GM19467 (cell line): ENCODE results near the gene CPNE2.

Experiments used
- ATAC-seq: cut with Tn5 transposase; IDR thresholded peaks from one replicate; pipeline ENCODE4 v1.9.1; 2021; ENCODE audit warnings: mild to moderate bottlenecking, moderate library complexity; ENCODE audit not compliant: unreplicated experiment

CPNE2 gene

DNA sequence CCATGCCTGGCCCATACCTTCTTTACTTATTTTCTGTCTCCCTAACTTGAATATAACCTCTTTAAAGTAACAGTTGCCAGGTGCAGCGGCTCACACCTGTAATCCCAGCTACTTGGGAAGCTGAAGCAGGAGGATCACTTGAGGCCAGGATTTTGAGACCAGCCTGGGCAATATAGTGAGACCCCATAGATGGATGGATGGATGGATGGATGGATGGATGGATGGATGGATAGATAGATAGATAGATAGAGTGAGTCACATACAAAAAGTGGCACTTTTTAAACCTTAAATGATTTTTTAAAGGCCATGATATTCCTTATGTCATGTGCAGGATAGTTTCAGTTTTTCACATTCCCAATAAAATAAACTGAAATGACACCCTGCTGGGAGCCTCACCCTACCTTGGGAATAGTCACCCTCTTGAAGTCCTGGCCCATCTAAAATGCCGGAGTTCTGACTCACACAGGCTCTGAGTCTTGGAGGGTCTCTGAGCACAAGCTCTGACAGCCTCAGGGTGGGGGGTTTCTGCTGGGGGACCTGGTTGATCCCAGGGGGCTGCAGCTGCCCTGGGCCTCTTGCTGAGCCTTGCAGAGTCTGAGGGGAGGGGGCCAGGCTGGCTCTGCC lies 26.2 kb downstream of the CPNE2 start:
- no peak for ATAC-seq

DNA sequence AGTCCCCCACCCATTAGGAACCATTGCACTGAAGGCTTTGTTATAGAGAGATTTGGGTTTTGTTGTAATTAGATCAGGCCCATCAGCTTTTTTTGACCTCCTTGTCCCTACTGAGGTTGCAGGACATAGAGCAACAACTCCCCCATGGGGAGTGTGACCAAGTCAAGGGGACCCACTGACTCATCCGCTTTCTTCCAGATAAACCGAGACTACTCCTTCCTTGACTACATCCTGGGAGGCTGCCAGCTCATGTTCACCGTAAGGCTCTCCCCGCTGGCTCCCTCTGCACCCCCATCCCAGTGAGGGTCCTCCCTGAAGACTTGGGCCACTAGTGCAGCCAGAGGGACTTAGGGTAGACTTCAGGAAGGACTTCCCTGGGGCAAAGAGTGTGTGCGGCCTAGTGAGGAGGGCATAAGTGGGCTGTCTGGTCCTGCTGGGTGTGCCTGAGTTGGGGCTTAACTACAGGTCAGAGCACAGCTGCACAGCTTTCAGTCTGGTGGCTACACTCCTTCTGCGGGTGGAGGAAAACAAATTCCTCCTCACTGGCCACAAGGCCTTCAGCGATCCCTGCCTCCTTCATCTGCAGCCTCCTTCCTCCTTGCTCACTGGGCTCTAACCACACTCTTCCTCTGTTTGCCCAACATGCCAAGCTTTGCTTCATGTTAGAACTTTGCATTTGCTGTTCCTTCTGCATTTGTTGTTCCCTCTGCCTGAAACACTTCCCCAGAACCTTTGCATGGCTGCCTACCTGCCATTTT lies 31.0 kb downstream of the CPNE2 start:
- ATAC-seq: no peak

DNA sequence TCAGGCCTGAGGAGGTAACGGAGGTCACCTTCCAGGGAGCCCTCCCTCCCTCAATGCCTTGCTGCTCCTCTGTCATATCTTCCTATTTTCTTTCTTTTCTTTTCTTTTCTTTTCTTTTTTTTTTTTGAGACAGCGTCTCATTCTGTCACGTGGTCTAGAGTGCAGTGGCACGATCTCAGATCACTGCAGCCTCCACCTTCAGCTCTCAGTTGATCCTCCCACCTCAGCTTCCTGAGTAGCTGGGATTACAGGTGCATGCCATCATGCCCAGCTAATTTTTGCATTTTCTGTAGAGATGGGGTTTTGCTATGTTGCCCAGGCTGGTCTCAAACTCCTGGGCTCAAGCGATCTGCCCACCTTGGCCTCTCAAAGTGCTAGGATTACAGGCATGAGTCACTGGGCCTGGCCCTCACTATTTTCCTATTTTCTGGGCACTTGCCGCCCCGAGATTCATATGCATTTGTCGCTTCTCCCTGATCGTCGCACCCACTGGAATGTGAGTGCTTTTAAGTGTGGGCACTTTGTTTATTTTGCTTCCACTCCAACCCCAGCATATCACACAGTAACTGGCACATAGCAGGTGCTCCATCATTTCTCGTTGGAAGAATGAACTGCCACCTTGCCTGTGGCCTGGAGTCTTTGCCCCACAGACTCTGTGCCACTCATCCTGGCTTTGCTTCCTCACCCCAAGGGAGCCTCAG lies 31.7 kb downstream of the CPNE2 start:
- ATAC-seq: no peak

DNA sequence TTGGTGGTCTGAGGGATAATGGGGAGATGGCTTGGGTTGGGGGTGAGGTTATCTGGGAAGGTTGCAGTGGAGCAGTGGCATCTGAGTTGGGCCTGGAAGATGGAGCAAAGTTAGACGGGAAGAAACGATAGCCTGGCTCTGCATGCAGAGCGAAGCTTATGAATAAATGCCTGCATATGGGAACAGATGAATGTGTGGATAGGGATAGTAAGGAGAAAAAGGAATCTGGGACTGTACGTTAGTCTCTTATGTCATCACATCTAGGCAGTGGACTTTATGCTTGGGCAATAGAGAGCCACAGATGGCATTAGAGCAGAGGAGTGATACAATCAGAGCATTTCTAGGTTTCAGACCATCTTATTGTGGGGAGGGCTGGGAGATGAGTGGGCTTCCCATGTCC lies 33.0 kb downstream of the CPNE2 start:
- no peak for ATAC-seq

DNA sequence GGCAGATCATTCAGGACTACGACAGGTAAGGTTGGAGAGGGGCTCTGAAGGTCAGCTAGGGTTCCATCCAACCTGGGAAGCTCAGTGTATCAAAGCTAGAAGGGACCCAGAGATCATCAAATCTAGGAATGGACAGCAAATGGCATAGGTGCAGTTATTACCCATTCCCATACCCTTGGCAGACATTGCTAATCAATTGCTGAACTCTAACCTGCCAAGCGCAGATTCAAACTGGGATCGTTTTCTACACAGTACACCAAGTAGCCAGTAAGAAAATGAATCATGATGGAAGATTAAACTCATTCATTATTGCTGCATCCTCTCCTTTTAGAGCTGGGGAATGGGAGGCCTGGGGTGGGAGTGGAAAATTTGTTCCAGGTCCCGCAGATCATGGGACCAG lies 33.6 kb downstream of the CPNE2 start:
- ATAC-seq: no peak

DNA sequence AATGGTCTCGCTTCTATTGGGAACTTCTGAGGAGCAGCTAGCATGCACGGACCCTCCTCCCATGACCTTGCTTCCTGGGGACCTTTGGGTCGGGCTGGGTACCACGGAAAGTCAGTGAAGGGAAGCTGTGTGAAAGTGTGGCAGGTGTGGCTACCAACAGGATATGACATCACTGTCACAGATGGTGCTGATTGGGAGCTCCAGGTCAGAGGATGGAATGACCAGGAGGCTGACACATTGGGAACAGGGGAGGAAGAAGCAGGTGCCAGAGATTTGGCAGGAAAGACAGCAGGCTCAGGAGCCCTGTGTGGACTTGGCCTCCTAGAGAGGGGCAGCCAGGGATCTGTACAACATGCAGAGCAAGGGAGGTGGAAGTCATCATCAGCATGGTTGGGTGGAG lies 34.0 kb downstream of the CPNE2 start:
- ATAC-seq: no peak

DNA sequence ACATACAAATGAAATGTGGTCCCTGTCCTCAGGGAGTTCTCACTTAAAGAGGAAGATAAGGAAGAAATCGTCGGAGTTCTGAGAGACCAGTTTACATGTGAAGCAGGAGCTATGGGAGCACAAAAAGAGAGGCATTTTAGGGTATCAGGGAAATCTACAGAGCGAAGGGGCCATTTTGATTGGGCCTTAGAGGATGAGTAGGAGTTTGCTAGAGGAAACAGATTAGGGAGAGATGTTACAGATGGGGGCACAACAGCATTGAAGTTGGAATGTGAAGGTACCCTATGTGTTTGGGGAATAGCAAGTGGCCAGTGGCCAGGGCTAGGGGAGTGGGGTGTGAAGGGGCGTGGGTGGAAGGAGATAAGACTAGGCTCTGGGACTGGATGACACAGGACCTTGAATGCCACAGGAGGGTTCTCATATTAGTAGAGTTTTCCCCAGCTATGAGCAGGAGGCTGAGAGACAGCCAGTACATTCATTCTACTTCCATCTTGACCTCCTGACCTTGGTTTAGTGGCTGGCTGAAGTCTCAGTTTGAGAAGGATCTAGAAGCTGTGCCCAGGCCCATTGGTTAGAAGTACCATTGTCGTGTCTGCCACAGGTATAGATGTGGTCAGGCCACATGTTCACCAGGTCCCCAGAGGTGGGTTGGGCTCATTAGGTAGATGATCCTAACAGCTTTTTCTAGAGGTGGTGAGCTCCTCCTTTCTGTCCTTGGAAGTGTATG lies 34.8 kb downstream of the CPNE2 start:
- ATAC-seq: no peak

DNA sequence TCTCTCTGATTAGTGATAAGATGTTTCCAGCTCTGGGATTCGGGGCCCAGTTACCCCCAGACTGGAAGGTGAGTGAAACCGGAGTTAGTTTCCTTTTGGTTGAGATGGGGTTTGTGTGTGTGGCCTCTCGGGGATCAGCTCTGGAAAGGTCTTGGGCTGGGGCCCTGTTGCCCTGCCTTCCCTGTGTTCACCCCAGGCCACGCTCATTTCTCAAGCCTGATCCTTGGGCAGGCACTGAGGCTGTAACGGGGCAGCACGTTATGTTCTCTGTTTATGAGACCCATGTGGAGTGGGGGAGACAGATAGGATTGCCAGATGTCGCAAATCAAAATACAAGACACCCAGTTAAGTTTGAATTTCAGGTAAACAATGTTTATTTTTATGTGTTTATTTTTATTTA lies 35.5 kb downstream of the CPNE2 start:
- ATAC-seq: no peak

DNA sequence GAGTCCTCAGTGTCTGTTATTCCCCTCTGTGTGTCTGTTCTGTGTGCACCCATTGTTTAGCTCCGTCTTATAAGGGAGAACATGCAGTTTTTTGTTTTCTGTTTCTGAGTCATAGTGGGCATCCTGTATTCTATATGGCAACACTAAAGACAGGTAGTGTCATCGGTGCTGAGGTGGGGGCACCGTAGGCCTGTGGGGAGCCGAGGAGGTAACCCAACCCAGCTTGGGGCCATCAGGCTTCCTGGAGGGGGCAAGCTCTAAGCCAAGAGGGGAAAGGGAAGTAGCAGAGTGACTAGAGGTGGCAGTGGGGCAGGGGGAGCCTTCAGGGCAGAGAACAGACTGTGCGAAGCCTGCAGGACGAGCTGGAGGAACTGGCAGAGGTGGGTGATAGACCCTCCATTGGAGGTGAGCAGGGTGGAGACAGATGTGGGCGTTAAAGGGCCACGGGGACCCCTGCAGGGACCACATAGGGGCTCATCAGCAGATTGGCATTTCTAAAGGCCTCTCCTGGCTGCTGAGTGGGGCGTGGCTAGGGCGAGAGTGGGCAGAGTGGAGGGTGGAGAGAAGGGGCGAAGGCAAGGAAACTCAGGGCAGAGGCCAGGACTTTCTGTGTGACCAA lies 36.5 kb downstream of the CPNE2 start:
- ATAC-seq: no peak

DNA sequence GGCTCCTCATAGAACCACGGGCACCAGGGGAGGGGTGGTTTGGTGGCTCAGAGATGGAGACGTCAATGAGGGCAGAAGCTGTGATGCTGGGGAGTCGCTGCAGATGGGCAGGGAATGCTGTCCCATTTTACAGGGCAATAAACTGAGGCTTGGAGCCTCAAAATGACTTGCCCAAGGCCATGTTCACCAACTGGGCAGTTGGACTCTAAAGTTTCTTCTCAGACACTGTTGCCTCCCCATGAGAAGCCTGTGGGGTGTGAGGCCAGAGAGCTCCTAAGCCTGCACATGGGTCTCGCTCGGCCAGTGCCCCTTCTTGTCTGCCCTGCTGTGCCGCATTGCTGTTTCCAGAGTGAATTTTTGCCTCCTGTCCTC lies 38.6 kb downstream of the CPNE2 start:
- no peak for ATAC-seq

DNA sequence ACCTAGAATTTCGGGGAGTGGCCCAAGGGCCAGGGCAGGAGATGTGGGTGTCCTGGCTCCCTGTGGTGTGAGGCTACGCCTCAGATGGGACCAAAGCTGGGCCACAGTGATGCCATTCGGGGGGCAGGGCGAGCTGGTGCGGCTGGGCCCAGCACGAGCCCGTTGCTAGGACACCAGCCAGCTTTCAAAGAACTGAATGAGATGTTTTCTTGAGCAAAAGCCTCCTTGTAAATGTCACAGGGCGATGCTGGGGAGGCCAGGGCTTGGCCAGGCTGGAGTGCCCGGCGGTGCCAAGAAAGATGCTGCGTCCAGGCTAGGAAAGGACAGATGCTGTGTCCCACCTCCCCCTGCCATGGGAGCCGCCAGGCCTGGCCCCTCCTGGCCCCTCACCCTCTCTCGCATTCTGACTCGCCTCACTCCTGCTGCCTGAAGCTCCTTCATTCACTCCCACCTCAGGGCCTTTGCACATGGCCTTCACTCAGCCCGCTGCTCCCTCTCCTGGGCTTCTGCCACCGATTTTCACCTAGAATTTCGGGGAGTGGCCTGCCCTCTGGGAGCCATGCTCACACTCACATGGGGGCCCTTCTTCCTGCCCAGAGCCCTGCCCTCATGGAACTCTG lies 39.1 kb downstream of the CPNE2 start:
- no peak for ATAC-seq

DNA sequence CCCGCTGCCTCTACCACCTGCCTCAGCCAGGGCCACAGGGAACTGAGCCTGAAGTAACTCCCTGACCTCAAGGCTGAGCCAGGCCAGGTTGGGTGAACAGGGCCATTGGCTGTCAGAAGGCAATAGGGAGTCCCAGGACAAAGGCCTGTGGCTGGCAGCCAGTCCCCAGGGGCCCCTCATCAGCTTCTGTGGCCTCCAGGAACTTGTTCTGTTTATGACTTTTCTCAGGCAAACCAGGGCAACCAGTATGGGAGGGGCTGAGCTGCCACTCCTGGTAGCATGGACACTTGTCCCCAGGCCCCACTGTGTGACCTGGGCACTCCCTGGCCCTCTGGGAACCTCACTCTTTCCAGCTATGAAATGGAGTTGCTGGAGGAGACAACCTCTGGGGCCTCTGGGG lies 40.1 kb downstream of the CPNE2 start:
- no peak for ATAC-seq

DNA sequence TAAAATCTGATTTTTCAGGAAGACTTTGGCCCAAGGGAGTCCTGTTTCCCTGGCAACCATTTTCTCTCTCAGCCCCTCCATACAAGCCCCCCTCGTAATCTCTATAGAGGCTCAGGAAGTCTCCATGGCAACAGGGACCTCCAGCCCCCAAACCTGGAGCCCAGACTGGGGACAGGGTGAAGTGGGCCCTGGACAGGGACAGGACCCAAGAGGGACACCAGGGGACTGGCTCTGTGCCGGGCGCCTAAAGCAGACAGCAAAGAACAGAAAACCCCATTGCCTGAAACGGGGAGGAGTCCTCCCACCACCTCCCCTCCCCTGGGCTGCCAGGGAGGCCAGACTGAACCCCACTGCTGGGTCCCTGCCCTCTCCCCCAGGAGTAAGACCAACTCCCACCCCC lies 40.6 kb downstream of the CPNE2 start:
- no peak for ATAC-seq

DNA sequence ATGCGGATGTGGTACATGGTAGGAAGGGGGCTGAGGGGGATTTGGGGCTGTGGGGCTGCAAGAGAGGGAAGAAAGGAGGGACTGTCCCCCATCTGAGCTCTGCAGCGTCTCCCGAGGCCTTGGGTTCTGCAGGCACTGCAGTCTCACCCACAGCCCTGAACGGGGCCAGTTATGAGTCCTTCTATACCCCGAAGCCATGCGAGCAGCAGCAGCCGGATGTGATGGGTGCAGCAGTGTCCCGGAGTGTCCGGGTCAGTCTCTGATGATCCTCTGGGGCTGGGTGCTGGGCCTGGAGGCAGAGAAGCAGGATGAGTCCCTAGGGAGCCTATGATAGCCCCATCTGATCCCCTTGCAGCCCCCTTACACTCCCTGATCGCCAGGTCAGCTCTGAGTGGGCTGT lies 41.5 kb downstream of the CPNE2 start:
- no peak for ATAC-seq

DNA sequence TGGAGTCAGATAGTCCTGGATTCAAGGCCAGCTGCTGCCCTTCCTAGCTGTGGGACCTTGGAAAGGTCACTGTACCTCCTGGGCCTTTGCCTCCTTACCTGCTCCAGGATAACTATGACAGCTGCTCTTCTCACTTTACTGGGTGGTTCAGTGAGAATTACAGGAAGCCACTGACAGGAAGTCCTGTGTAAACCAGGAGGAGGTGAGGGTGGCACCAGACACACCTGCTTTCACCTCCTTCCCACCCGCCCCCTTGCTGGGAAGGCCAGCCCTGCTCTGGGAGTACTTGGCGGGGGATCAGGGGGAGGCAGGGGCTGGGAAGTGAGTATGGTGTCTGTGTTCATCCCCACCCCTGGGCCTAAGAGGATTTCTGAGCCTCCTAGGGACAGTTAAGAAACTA lies 42.6 kb downstream of the CPNE2 start:
- ATAC-seq: no peak

DNA sequence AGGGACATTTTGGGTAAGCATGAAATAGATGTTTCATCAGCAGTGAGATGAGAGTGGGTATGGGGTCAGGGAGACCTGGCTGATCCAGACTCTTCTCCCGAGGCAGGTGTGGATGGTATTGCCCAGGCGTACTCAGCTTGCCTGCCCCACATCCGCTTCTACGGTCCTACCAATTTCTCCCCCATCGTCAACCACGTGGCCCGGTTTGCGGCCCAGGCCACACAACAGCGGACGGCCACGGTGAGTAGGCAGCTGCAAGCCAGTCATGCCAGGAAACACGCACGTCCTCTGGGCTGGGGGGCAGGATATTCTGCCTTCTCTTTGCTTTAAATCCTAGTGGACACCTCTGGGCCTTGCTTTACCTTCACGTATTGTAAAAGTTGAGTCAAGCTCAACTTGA lies 44.7 kb downstream of the CPNE2 start:
- ATAC-seq: no peak

DNA sequence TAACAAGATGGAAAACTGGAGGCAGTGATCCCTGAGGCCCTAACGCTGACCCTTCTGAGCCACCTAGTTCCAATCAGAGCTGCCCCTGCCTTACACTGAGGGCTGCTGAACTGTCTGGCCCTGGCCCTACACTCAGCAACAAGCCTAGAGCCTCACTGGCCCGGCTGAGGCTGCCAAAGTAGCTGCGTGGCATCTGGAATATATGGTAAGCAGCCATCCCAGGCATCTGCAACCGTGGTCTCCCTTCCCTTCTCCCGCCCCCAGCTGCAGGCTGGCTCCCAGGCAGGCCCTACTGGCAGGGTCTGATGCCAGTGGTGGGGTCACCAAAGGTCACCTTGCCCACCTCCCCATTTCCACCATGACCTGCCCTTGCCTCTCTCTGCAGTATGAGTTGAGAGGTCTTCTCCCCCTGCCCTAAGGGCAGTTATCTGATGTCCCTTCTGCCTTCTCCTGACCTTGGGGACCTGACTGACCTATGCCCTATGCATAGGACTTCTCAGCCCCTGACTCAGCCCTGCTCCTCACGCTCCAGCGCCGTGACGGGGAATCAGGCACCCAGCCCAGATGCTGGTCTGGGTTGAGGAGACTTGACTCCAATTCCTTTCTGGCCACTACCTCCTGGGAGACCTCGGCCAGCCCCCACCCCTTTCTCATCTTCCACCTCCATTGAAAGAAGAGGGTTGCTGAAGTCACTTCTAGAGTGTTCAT lies 45.3 kb downstream of the CPNE2 start:
- ATAC-seq: no peak

DNA sequence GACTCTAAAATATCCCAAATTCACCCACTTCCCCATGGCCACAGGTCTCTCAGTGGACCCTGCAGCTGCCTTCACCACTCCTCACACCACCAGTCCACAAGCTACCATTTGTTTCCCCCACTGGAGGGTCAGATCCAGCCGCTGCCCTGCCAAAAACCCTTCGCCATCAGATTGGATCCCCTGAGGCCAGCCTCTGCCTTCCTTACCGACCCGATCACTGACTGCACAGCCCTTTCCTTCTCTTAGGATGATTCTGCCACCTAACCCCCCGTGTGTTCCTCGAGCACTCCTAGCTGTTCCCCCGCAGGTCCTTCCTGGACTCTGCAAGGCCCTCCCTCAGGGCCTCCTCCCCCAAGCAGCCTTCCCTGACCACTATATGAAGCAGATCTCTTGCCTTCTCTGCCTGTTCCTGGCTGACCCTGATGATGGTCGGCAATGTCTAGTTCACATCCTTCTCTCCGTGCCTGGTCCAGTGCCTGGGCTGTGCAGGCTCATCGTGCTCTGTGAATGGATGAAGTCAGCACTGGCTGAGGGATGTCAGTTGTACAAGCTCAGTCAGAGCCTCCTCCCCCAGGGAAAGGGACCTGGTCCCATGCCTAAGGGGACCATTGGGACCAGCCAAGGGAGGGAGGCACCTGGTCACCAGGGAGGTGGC lies 46.0 kb downstream of the CPNE2 start:
- ATAC-seq: no peak

DNA sequence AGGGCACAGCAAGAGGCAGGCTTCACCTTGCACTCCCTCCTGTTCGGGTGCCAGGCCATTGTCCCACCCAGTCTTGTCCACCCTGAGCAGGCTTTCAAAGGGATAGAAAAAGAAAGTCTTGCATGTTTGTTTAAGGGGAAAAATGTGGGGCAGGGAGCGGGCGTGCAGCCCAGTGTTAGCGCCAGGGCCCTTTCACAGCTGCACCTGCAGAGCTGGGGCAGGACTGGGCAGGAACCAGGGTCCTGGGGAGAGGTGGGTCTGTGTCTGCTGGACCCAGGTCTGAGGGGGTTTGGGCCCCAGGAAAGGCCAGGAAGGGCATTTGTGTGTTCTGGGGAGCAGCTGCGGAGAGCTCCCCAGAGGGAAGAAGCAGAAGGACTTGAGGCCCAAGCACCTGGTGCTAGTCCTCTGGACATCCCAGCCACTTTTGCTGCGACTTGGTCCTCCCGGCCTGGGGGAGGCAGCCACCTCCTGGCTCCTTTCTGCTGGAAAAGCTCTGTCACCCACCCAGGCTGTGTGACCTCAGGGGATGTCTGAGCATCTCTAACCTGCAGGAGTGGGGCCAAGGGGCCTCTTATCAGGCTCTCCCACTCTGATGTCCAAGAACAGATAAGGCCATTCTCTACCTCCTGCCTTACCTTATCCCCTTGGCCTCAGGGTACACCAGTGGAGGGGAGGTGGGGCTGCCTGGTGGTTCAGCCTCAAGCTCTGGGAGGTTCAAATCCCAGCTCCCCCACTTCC lies 48.7 kb downstream of the CPNE2 start:
- no peak for ATAC-seq
